Colonic mucosa (tissue), 4 donors: ENCODE data around the gene HCN3. TPM values are rescaled to one million over a fixed set of nuclear protein-coding genes. Genes with fewer than 3 reads are reported as not detected.

ENCODE experiments used
- DNase-seq: peaks from one replicate; pipeline ENCODE4 v3.0.0-alpha.2; 2020
- H3K27ac ChIP-seq: fragments of 200-600 bp; one replicate; pipeline ENCODE4 v1.8.0; 2021
- H3K27me3 ChIP-seq: fragments of 200-600 bp; one replicate; pipeline ENCODE4 v1.8.0; 2021
- H3K36me3 ChIP-seq: fragments of 200-600 bp; one replicate; pipeline ENCODE4 v1.8.0; 2021
- H3K4me1 ChIP-seq: fragments of 200-600 bp; one replicate; pipeline ENCODE4 v1.8.0; 2021; ENCODE audit warnings: mild to moderate bottlenecking
- H3K4me3 ChIP-seq: fragments of 200-600 bp; one replicate; pipeline ENCODE4 v1.8.0; 2021
- H3K9ac ChIP-seq, 2 donors: one replicate each; pipeline ENCODE4 v1.7.0; 2013; ENCODE audit warnings: control low read depth in 2 of 2, low read depth in 2 of 2, low read length in 2 of 2
- H3K9me3 ChIP-seq: fragments of 200-600 bp; one replicate; pipeline ENCODE4 v1.8.0; 2021
- intact Hi-C: fragments of 100-400 bp; cut with DNase I; formaldehyde crosslinking; loops from one replicate; pipeline ENCODE4 v1.14.1; 2022
- total RNA-seq, 2 donors: library from RNA; stranded (reverse); fragmentation: NEBNext Ultra II Directional in 1 of 2; extraction: Animal tissue kit (Norgen Biotek cat#: 25700) in 1 of 2; gene quantifications; one replicate each; pipeline ENCODE4 v1.2.1, GENCODE V29; 2021
- TF ChIP-seq, protein P1 (sequence below): fragments of 200-600 bp; IDR thresholded peaks from one replicate; pipeline ENCODE4 v1.8.0; 2022; ENCODE audit warnings: antibody characterized with exemption, mild to moderate bottlenecking
- donor health status: healthy.
- donor health status: DM: no; HTN: no; CAD: no.
- donor health status: DM: no; HTN: no; CAD: no.

HCN3 gene
- total RNA-seq, 2 donors from 2014 or later, result 12.4 to 12.8 TPM

DNA sequence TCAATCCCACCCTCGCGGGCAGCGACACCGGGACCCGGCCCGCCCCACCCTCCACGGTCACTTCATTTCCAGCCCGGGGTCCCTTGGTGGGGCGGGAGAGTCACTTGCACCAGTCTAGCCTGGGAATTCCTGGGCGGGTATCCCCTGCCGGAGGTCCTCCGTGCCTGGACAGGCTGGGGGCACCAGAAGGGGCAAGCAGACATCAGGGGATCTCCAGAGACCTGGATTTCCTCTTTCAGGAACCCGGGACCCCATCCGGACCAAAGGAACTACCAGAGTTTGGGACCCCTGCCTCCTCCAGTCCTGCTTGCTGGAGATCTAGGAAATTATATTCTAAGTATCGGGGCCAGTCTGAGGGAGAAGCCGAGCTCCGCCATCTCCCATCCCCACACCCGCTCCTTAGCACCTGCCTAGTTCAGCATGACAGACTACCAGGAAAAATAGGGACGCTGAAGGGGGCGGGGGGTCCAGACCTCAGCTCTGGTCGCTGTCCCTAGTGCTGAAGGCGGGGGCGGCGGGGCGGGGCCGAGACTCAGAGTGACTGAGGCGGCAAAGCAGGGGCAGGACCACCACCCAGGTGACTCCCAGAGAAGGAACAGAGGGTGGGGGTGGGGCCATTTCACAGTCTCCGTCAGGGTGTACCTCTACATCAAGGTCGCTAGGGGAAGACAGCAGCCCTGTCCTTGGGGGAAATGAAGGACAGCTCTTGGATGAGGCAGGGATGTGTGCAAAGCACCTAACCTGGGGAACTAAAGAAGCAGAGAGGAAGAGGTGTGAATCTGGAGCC lies 832 bp downstream of the HCN3 start:
- Histone ChIP-seq H3K27ac (peak overlapping the region; percentile 72), H3K9ac (peak overlapping the region; percentile 70 to 77), H3K4me3 (peak overlapping the region; percentile 81), H3K36me3 (no peaks in the 10 kb centered on the region), H3K4me1 (no peaks in the 10 kb centered on the region), H3K9me3 (no peaks in the 10 kb centered on the region), H3K27me3 (no peaks in the 10 kb centered on the region)
- DNase-seq, result peak; percentile 78
- intact Hi-C loops, result loop anchor here (5.0 kb wide), 1 partner anchor 44 kb away; the partner anchor contains the start of gene RUSC1
- TF ChIP-seq, protein P1, sequence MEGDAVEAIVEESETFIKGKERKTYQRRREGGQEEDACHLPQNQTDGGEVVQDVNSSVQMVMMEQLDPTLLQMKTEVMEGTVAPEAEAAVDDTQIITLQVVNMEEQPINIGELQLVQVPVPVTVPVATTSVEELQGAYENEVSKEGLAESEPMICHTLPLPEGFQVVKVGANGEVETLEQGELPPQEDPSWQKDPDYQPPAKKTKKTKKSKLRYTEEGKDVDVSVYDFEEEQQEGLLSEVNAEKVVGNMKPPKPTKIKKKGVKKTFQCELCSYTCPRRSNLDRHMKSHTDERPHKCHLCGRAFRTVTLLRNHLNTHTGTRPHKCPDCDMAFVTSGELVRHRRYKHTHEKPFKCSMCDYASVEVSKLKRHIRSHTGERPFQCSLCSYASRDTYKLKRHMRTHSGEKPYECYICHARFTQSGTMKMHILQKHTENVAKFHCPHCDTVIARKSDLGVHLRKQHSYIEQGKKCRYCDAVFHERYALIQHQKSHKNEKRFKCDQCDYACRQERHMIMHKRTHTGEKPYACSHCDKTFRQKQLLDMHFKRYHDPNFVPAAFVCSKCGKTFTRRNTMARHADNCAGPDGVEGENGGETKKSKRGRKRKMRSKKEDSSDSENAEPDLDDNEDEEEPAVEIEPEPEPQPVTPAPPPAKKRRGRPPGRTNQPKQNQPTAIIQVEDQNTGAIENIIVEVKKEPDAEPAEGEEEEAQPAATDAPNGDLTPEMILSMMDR, result peak; percentile 39

- Histone ChIP-seq H3K9me3 (no peaks in the 10 kb centered on the region), H3K4me1 (no peaks in the 10 kb centered on the region), H3K9ac (peak overlapping the region in 1 of 2 donors; percentile 77), H3K36me3 (no peaks in the 10 kb centered on the region), H3K27me3 (no peaks in the 10 kb centered on the region), H3K27ac (no peak overlapping the region), H3K4me3 (peak overlapping the region; percentile 81)
- intact Hi-C loops, result loop anchor here (5.0 kb wide), 1 partner anchor 44 kb away; the partner anchor contains the start of gene RUSC1
- TF ChIP-seq, protein P1, result no peak
- DNase-seq, result no peak
Measured at GRCh38 chr1:155278689-155279160, 1.5 kb downstream of the HCN3 start.

GRCh38 chr1:155279268-155279667 lies 2.0 kb downstream of the HCN3 start:
- no peak for DNase-seq
- H3K4me1 ChIP-seq, result no peaks in the 10 kb centered on the region
- no peak overlapping the region for H3K9ac ChIP-seq
- H3K4me3 ChIP-seq, result no peak overlapping the region
- TF ChIP-seq, protein P1, result no peak
- H3K36me3 ChIP-seq, result no peaks in the 10 kb centered on the region
- H3K9me3 ChIP-seq, result no peaks in the 10 kb centered on the region
- intact Hi-C loops, result loop anchor here (5.0 kb wide), 1 partner anchor 43 kb away; the partner anchor contains the start of gene RUSC1
- H3K27me3 ChIP-seq, result no peaks in the 10 kb centered on the region
- H3K27ac ChIP-seq, result no peak overlapping the region

- Histone ChIP-seq H3K27me3 (no peaks in the 10 kb centered on the region), H3K4me3 (no peak overlapping the region), H3K36me3 (no peaks in the 10 kb centered on the region), H3K9me3 (no peaks in the 10 kb centered on the region), H3K27ac (no peak overlapping the region), H3K9ac (no peak overlapping the region), H3K4me1 (no peaks in the 10 kb centered on the region)
- DNase-seq, result no peak
- intact Hi-C loops, result no loop called here
- TF ChIP-seq, protein P1, result no peak
Measured at GRCh38 chr1:155282488-155283091, 5.3 kb downstream of the HCN3 start.

DNA sequence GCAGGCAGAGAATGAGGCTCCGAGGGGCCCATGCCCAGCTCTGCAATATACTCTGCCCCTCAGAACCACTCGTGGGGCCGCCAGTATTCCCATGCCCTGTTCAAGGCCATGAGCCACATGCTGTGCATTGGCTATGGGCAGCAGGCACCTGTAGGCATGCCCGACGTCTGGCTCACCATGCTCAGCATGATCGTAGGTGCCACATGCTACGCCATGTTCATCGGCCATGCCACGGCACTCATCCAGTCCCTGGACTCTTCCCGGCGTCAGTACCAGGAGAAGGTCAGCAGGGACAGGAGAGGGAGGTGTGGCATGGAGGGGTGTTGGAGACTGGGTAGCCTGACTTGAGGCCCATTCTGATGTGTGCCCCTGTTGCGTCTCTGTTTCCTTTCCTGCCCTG lies 7.2 kb downstream of the HCN3 start:
- H3K4me1 ChIP-seq, result no peaks in the 10 kb centered on the region
- intact Hi-C loops, result no loop called here
- H3K9ac ChIP-seq, result no peak overlapping the region
- no peaks in the 10 kb centered on the region for H3K27me3 ChIP-seq
- H3K4me3 ChIP-seq, result no peak overlapping the region
- TF ChIP-seq, protein P1, result no peak
- no peaks in the 10 kb centered on the region for H3K36me3 ChIP-seq
- H3K9me3 ChIP-seq, result no peaks in the 10 kb centered on the region
- no peak overlapping the region for H3K27ac ChIP-seq
- no peak for DNase-seq
